HepG2 (cell line): ENCODE measurements around the gene EGFL8. TPM values are rescaled to one million over a fixed set of nuclear protein-coding genes. Genes with fewer than 3 reads are reported as not detected.

Experiments used
- ADNP ChIP-seq: sonication (generic); formaldehyde crosslinking; IDR thresholded peaks from 2 replicates; pipeline ENCODE4 v1.4.0; 2020; ENCODE audit warnings: missing genetic modification reagents
- ASH2L ChIP-seq: fragments of 300-600, 200-600 bp; sonication (generic); IDR thresholded peaks from 2 replicates; pipeline ENCODE4 v1.7.0; 2017; ENCODE audit warnings: low read depth, mild to moderate bottlenecking, moderate library complexity, mixed read lengths, low read length; ENCODE audit not compliant: insufficient read length
- ATM ChIP-seq: fragments of 450-650 bp; IDR thresholded peaks from 2 replicates; pipeline ENCODE4 v1.7.1; 2017; ENCODE audit warnings: mild to moderate bottlenecking, borderline replicate concordance
- CBX1 ChIP-seq: IDR thresholded peaks from one replicate; pipeline ENCODE4 v1.6.1; 2016; ENCODE audit warnings: antibody characterized with exemption, low read depth
- ELF1 ChIP-seq: sonication (generic); formaldehyde crosslinking; IDR thresholded peaks from 2 replicates; pipeline ENCODE4 v1.4.0; 2020; ENCODE audit warnings: missing genetic modification reagents
- ELF3 ChIP-seq: IDR thresholded peaks from 2 replicates; pipeline ENCODE4 v1.6.1; 2016; ENCODE audit warnings: missing genetic modification reagents, missing compliant biosample characterization
- FOXK2 ChIP-seq: fragments of 450-650 bp; IDR thresholded peaks from 2 replicates; pipeline ENCODE4 v1.6.1; 2016
- HNRNPLL ChIP-seq: fragments of 200-400 bp; formaldehyde crosslinking; IDR thresholded peaks from 2 replicates; pipeline ENCODE4 v1.6.1; 2017; ENCODE audit warnings: mild to moderate bottlenecking, low read depth, low read length; ENCODE audit not compliant: poor library complexity, severe bottlenecking
- NFIC ChIP-seq: IDR thresholded peaks from 2 replicates; pipeline ENCODE4 v1.6.1; 2012; ENCODE audit warnings: mild to moderate bottlenecking, low read length, inconsistent platforms
- PCBP1 ChIP-seq: fragments of 200-400 bp; formaldehyde crosslinking; IDR thresholded peaks from 2 replicates; pipeline ENCODE4 v1.6.1; 2017; ENCODE audit warnings: mild to moderate bottlenecking, low read depth, low read length, borderline replicate concordance
- SATB2 ChIP-seq: sonication (generic); formaldehyde crosslinking; IDR thresholded peaks from 2 replicates; pipeline ENCODE4 v1.5.0; 2020; ENCODE audit warnings: missing genetic modification reagents
- SRSF9 ChIP-seq: fragments of 200-400 bp; formaldehyde crosslinking; IDR thresholded peaks from 2 replicates; pipeline ENCODE4 v1.6.1; 2018; ENCODE audit warnings: borderline replicate concordance, mild to moderate bottlenecking, low read depth, low read length; ENCODE audit not compliant: insufficient read depth, poor library complexity, severe bottlenecking
- TEF ChIP-seq: sonication (generic); formaldehyde crosslinking; IDR thresholded peaks from 2 replicates; pipeline ENCODE4 v1.5.0; 2020; ENCODE audit warnings: missing genetic modification reagents
- TRIM24 ChIP-seq: sonication (generic); formaldehyde crosslinking; IDR thresholded peaks from 2 replicates; pipeline ENCODE4 v1.8.0; 2022; ENCODE audit warnings: mild to moderate bottlenecking, missing genetic modification reagents
- XRCC5 ChIP-seq: fragments of 200-400 bp; formaldehyde crosslinking; optimal IDR thresholded peaks from 2 replicates; pipeline ENCODE3; 2017; ENCODE audit warnings: mild to moderate bottlenecking, low read length
- ZBTB7B ChIP-seq: sonication (generic); formaldehyde crosslinking; IDR thresholded peaks from 2 replicates; pipeline ENCODE4 v1.4.0; 2020; ENCODE audit warnings: missing genetic modification reagents
- ZHX2 ChIP-seq, 2 experiments: sonication (generic) in 1 of 2; formaldehyde crosslinking in 1 of 2; IDR thresholded peaks; 2 replicates each; pipeline versions ENCODE4 v1.6.1 to v1.9.0; 2014 to 2022; ENCODE audit warnings: antibody characterized with exemption in 1 of 2, borderline replicate concordance in 1 of 2, inconsistent platforms in 1 of 2, low read depth in 1 of 2, missing genetic modification reagents in 1 of 2
- ZNF512 ChIP-seq: sonication (generic); formaldehyde crosslinking; IDR thresholded peaks from 2 replicates; pipeline ENCODE4 v1.4.0; 2020; ENCODE audit warnings: mild to moderate bottlenecking, missing genetic modification reagents
- ZNF556 ChIP-seq: sonication (generic); formaldehyde crosslinking; IDR thresholded peaks from 2 replicates; pipeline ENCODE4 v1.4.0; 2020; ENCODE audit warnings: mild to moderate bottlenecking, missing genetic modification reagents, borderline replicate concordance
- ZNF607 ChIP-seq: sonication (generic); formaldehyde crosslinking; IDR thresholded peaks from 2 replicates; pipeline ENCODE4 v1.5.1; 2020; ENCODE audit warnings: missing genetic modification reagents, mild to moderate bottlenecking, borderline replicate concordance
- ZNF766 ChIP-seq: sonication (generic); formaldehyde crosslinking; IDR thresholded peaks from 2 replicates; pipeline ENCODE4 v1.5.0; 2020; ENCODE audit warnings: missing genetic modification reagents, borderline replicate concordance
- polyA plus RNA-seq, 8 experiments: library from polyadenylated mRNA; depleted of rRNA in 3 of 8; stranded (reverse) in 7 of 8; unstranded in 1 of 8; fragments of >200 nt; fragmentation: Illumina TruSeq in 4 of 8; extraction: Trizol in 4 of 8; gene quantifications; 2 replicates each; pipeline versions ENCODE4 v1.2.1 to v1.2.3, GENCODE V29; 2011 to 2016; ENCODE audit warnings: low read depth in 4 of 8, missing spikeins in 1 of 8, mixed read lengths in 1 of 8; ENCODE audit not compliant: insufficient read depth in 1 of 8
- total RNA-seq, 5 experiments: library from RNA; depleted of rRNA; stranded (reverse); fragments of >200 nt; fragmentation: Illumina TruSeq; extraction: Trizol; gene quantifications; 2 replicates each; pipeline ENCODE4 v1.2.3, GENCODE V29; 2016; ENCODE audit warnings: low read depth in 1 of 5

Gene EGFL8
- total and polyA plus RNA-seq, 2 of the 13 experiments (the other 11 are each of a cell fraction or from before 2014, with no cell fraction given): 10.0 to 11.5 TPM

- TF ChIP-seq ASH2L: peak; percentile 89
- no peak for TF ChIP-seq SRSF9
- no peak for TF ChIP-seq XRCC5
- peak; percentile 94 for TF ChIP-seq ELF1 (CRISPR knock-in tag)
- no peak for TF ChIP-seq PCBP1
- TF ChIP-seq ZNF512 (CRISPR knock-in tag): no peak
- no peak for TF ChIP-seq TEF (CRISPR knock-in tag)
- peak; percentile 86; the same call in 1 of the 2 replicates for TF ChIP-seq ZNF556 (CRISPR knock-in tag)
- TF ChIP-seq SATB2 (CRISPR knock-in tag): no peak
- TF ChIP-seq ZNF766 (CRISPR knock-in tag): 0 out of 2 replicates have a peak, but pooled peaks have one; percentile 5
- TF ChIP-seq ATM: no peak
- no peak for TF ChIP-seq CBX1
- no peak for TF ChIP-seq NFIC
- TF ChIP-seq ZNF607 (CRISPR knock-in tag): no peak
- peak; percentile 33 for TF ChIP-seq HNRNPLL
- no peak for TF ChIP-seq FOXK2
- TF ChIP-seq ZHX2 (IDR thresholded peaks at IDR 0.05; ENCODE audit: low read depth): 0 out of 2 replicates have a peak, but pooled peaks have one; percentile 31
- TF ChIP-seq ZHX2 (CRISPR knock-in tag; IDR thresholded peaks at IDR 0.05; ENCODE audit: borderline replicate concordance): no peak
- TF ChIP-seq TRIM24 (CRISPR knock-in tag): no peak
- peak; percentile 66; the same call in 1 of the 2 replicates for TF ChIP-seq ZBTB7B (CRISPR knock-in tag)
- TF ChIP-seq ADNP (CRISPR knock-in tag): no peak
- peak; percentile 82 for TF ChIP-seq ELF3 (CRISPR knock-in tag)
These were observed 36.4 kb upstream of the EGFL8 start, which contains the start of gene ATF6B (continued) for GRCh38 chr6:32127717-32128592.
